ENCODE data around the gene PDZD2. TPM values are rescaled to one million over a fixed set of nuclear protein-coding genes. Genes with fewer than 3 reads are reported as not detected.

The PDZD2 gene
- total RNA-seq, 4 donors from 2014 or later: 13.7 to 26.7 (median 24.1) TPM

GRCh38 chr5:31860278-31860677 lies 221.3 kb downstream of the PDZD2 start:
- Histone ChIP-seq H3K9me3 (peaks cover 0 to 27% (median 22%) of the 10 kb centered on the region in 3 donors), H3K36me3 (peaks cover 0 to 18% (median 0%) of the 10 kb centered on the region in 3 donors), H3K4me1 (peaks cover 0 to 14% (median 0%) of the 10 kb centered on the region in 3 donors), H3K27ac (no peak overlapping the region), H3K4me3 (no peak overlapping the region), H3K27me3 (peaks cover 0 to 17% (median 0%) of the 10 kb centered on the region in 4 donors)
- intact Hi-C loops (cut with DNase I): no loop called here
- TF ChIP-seq POLR2A (IDR thresholded peaks at IDR 0.05) (no peak), CTCF (IDR thresholded peaks at IDR 0.05) (no peak)
- DNase-seq: no peak
- WGBS, 2 donors: 91 to 100% methylated on average over 4 of the region's 4 CpGs

- H3K27ac ChIP-seq: no peak overlapping the region
- no peak for DNase-seq
- peaks cover 0 to 18% (median 0%) of the 10 kb centered on the region in 3 donors for H3K36me3 ChIP-seq
- TF ChIP-seq POLR2A (IDR thresholded peaks at IDR 0.05) (no peak), CTCF (IDR thresholded peaks at IDR 0.05) (no peak)
- peaks cover 0 to 8% (median 0%) of the 10 kb centered on the region in 3 donors for H3K4me1 ChIP-seq
- intact Hi-C loops (cut with DNase I): no loop called here
- no peak overlapping the region for H3K4me3 ChIP-seq
- peaks cover 0 to 27% (median 22%) of the 10 kb centered on the region in 3 donors for H3K9me3 ChIP-seq
- peaks cover 0 to 14% (median 0%) of the 10 kb centered on the region in 4 donors for H3K27me3 ChIP-seq
- 69 to 79% methylated on average over 9 of the region's 9 CpGs for WGBS, 2 donors
These were observed 221.9 kb downstream of the PDZD2 start for GRCh38 chr5:31860726-31861433.

- no peak for TF ChIP-seq POLR2A (IDR thresholded peaks at IDR 0.05)
- TF ChIP-seq CTCF (IDR thresholded peaks at IDR 0.05): no peak
- intact Hi-C loops (cut with DNase I): no loop called here
- WGBS, 2 donors: 68 to 76% methylated on average over 3 of the region's 3 CpGs
- H3K27me3 ChIP-seq: peaks cover 0 to 9% (median 0%) of the 10 kb centered on the region in 4 donors
- no peak overlapping the region for H3K27ac ChIP-seq
- peaks cover 0 to 27% (median 22%) of the 10 kb centered on the region in 3 donors for H3K9me3 ChIP-seq
- peaks cover 0 to under 1% (median 0%) of the 10 kb centered on the region in 3 donors for H3K4me1 ChIP-seq
- peaks cover 0 to 18% (median 0%) of the 10 kb centered on the region in 3 donors for H3K36me3 ChIP-seq
- no peak for DNase-seq
- no peak overlapping the region for H3K4me3 ChIP-seq
These were observed 222.7 kb downstream of the PDZD2 start for GRCh38 chr5:31861601-31862000.

GRCh38 chr5:31863991-31864411 lies 225.1 kb downstream of the PDZD2 start:
- peaks cover 0 to 9% (median 0%) of the 10 kb centered on the region in 3 donors for H3K4me1 ChIP-seq
- no peak overlapping the region for H3K4me3 ChIP-seq
- H3K9me3 ChIP-seq: peaks cover 0 to 15% (median 14%) of the 10 kb centered on the region in 3 donors
- TF ChIP-seq CTCF (IDR thresholded peaks at IDR 0.05): no peak
- no peak for TF ChIP-seq POLR2A (IDR thresholded peaks at IDR 0.05)
- H3K27me3 ChIP-seq: peaks cover 0 to 3% (median 0%) of the 10 kb centered on the region in 4 donors
- peaks cover 0 to 13% (median 0%) of the 10 kb centered on the region in 3 donors for H3K36me3 ChIP-seq
- DNase-seq: no peak
- 61 to 76% methylated on average over 4 of the region's 4 CpGs for WGBS, 2 donors
- intact Hi-C loops (cut with DNase I): no loop called here
- H3K27ac ChIP-seq: no peak overlapping the region

GRCh38 chr5:31866166-31866565 lies 227.2 kb downstream of the PDZD2 start:
- Histone ChIP-seq H3K36me3 (no peaks in the 10 kb centered on the region), H3K4me3 (no peak overlapping the region), H3K27me3 (peaks cover 0 to 3% (median 0%) of the 10 kb centered on the region in 4 donors), H3K4me1 (peaks cover 0 to 9% (median 0%) of the 10 kb centered on the region in 3 donors), H3K9me3 (no peaks in the 10 kb centered on the region), H3K27ac (no peak overlapping the region)
- intact Hi-C loops (cut with DNase I): no loop called here
- TF ChIP-seq POLR2A (IDR thresholded peaks at IDR 0.05) (no peak), CTCF (IDR thresholded peaks at IDR 0.05) (no peak)
- 40 to 58% methylated on average over 6 to 9 of the region's 10 CpGs for WGBS, 2 donors
- DNase-seq: no peak
